ENCODE results near the gene EQTN.

The EQTN gene

DNA sequence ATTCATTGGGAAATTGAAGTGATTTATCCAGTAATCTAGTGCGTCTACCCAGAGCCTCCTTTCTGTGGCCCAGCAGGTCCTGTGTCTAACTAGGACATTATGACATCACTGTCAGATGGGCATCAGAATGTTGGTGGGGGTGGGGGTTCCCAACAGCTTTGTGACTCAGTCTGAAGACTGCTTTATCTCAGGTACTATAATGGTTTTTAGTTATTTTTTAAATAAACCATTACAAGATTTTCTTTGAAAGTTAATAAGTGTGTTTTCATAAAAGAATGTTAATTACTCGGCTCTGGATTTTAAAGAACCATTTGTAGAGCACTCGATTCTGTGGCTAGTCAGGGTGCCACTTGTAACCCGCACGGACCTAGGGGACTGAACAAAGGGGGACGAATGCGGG lies at the start of gene EQTN:
TSS of gene EQTN (minus strand) at position 101 of the 400 bp plus-strand sequence. CDS start at position 6, 95 bp downstream.
- DNase-seq = no peak

DNA sequence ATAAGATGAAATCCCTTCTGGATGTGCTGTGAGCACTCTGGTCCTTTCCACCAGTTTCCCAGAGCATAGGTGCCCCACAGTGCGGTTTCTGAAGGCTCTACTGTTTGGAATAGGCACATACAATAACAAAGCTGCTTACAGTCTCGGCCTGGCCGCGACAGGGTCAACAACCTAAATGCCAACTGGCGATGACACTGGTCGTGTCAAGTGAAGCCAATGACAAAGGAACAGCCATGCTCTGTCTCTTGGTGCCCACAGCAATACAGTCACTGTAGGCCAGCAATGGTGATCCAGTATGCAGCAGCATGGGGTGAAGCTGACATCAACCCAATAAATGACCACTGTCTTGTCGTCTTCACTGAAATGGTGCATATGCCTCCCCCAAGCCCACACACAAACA lies 47.8 kb upstream of the EQTN start:
- DNase-seq = no peak

DNA sequence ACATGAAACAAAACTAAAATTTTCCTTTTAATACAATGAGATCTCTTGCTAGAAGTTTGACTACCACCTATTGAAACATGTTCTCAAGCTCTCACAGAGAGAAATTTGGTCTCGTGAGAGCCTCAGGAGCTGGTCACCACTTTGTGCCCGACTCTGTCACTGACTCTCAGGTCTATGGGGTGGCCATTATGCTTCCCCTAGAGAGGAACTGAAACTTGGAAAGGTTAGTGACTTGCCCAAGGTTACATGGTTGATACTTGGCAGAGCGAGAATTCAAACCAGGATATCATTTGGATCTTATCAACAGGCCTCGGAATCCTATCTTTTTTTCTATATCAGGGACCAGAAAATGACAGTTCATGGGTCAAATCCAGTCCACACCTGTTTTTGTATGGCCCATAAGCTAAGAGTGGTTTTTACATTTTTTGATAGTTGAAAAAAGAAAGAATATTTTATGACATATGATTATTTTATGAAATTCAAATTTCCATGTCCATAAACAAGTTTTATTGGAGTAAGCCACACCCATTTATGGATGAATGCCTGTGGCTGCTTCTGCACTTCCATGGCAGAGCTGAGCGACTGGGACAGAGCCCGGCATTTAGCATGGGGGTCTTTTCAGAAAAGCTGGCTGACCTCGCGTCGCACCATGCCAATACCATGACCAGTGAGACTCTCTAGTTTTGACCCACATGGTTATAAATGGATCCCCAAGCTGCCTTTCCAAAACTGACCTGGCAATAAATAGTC lies 44.8 kb upstream of the EQTN start:
- DNase-seq = no peak

DNA sequence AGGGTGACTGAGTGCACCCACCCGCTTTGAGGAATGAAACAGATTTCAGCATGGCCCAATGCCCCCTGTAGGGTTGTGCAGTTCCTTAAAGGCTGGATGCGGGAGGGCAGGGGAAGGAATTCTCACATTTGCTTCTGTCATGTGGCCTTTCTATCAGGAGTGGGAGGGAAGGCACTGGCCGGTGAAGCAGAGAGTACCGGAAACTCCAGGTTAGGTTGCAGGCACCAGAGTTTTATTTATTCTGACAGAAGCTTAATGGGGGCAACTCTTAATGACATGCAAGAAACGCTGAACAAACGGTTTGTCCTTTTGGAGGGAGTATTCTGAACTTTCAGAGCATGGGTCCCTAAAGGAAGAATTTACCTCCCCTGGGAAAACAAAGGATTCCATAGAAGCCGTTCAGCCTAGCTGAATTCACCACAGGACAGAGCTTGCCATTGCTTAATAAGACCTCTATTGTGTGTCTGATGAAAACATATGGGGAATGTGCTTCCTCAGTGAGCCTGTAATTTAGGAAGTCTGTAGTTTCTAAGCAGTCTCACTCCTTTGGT lies 44.1 kb upstream of the EQTN start:
- no peak for DNase-seq

DNA sequence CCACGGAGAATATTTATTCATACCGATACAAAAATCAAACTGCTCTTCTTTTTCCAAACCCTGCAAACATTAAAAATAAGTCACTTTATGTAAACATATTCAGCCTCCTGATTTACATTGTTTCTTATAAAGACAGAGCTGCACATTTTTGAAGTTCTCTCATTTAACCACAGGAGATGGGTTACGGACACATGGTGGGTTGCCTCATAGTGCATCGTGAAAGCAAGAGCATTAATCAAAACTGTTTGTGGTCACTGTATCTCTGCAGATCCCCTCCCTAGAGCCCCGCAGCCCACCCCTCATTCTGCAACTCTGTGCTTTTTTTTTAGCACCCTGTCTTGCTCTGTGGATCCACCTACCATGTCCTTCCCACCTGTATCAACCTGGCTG lies 43.3 kb upstream of the EQTN start:
- DNase-seq = no peak

DNA sequence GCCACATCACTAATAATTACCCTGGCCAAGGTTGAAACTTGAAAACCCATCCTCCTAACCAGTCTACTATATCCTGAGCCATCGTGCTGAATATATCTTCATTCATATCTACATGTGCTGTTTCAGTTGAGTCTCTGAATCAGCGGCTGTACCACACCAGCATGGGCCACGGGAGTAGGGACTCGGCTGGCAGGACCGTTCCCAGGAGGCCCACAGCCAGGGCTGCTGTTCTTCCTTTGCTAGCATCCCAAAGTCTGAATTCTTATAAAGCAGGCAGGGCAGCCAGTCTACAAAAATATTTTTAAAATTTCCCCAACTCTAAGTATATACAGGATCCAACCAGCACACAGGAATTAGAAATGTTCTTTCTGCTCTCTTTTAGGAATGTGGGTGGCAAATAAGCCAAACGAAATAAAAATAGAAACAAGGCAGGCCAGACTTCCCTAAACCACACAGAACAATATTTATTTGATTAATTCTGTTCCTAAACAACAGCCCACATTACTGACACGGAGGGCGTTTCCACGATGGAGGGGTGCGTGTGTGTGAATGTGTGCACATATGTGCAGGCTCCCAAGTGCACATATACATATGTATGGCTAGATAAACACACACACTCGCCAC lies 42.8 kb upstream of the EQTN start:
- no peak for DNase-seq

DNA sequence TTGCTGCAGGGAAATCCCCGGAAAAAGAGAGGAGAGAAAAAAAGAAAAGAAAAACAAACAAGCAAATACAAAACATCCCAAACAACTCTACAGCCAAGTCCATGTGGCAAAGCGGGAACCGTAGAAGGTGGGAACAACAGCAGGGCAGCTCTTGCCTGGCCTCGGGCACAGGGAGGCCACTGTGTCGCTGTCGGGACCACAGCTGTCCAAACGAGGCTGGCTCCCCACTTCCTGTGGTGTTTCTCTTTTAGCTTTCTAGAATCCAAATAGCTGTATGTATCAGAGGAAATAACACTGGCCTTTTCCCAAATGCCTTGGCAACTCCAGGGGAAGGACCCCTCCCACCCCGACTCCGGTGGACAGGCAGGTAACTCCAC lies 41.6 kb upstream of the EQTN start:
- DNase-seq = no peak

DNA sequence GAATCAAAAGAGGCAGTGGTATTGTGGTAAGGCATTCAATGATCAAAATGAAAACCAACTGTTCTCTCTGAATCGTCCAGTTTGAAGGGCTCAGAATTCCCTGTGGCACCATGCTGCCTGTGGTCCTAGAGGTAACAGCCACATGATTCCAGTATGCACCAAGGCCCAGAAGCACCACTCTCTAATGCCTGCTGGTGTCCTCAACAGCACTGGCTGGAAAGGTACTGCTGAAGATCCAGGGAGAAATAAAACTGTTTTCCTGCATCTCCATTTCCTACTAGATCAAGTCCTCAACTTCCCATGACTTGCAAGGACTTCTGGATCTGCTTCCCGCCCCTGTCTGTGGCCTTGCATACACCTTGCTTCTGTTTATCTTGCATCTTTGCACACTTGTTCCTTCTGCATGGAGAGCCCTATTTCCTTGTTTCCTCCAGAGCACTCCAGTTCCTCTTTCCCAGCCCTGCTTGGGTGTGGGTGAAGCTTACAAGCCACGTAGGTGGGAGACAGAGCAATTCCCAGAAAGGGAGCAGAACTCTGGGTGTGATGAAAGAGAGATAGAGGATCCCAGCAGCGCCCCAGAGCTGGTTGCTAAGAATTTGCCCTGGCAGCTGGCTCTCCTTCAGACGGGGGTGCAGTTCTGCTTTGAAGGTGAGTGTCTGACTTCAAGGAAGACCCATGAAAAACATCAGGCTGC lies 41.0 kb upstream of the EQTN start:
- no peak for DNase-seq

DNA sequence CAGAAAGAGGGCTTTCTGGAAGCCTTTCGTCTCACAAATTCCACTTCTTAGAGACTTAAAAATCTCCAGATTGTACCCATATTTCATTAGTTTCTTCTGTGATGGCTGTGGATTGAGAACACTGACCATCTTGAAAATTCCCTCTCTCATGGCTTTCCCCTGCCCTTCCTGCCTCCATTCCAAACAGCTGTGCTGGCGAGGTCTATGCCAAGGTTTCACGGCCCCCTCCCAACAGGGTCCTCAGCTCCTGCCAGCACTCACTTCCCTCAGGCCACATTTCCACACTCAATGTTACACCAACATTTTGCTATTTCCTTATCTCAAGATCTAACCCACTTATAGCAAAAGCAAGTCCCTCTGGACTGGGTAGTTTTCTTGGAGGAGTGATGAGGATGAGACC lies 40.3 kb upstream of the EQTN start:
- DNase-seq = no peak

DNA sequence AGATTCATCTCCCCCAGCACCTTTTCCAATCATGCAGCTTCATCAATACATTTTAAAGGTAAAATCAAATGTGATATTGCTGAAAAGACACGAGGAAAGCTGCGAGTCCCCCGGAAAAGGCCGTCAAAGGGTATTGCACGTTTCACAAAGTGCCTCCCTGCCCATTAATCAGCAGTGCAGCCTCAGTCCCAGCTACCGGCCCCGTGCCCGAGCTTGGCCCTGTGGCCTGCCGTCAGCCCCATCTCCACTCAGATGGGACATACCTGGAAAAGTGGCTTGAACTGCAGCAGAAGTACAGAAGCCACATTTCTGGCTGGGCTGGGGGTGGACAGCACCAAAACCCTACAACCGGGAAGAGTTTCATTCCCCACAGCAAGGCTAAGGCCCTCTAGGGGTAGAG lies 39.9 kb upstream of the EQTN start:
- no peak for DNase-seq

DNA sequence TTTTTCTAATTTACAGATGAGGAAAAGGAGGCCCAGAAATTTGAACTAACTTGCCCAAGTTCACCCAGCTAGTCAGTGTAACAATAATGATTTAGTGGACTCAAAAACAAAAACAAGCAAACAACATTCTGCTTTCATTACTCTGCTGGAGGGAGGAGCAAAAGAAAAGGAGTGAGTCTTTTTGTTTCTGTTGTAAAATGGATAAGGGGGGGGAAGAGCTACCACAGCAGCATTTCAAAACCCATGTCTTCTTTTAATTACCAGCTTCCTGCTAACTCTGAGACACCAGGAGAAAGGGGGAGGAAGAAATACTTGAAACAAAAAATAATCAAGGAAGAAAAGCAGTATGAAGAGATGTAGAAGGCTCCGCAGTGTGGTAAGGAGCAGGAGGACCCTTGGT lies 39.2 kb upstream of the EQTN start:
- no peak for DNase-seq

DNA sequence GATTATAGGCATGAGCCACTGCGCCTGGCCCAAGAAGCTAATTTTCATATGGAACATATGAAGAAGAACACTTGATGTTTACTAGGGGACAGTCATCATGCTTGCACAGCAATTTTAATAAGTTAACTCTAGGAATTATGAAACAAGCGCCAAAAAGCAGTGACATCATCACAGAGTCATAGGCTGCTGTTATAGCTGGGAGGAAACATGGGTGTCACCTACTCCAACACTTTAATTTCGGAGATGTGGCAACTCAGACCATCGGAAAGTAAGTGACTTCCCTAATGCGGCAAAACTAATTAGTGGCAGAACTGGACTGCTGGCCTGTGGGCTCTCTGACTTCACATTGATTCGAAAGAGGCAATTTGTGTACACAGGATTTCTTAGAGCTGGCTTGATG lies 38.1 kb upstream of the EQTN start:
- no peak for DNase-seq

DNA sequence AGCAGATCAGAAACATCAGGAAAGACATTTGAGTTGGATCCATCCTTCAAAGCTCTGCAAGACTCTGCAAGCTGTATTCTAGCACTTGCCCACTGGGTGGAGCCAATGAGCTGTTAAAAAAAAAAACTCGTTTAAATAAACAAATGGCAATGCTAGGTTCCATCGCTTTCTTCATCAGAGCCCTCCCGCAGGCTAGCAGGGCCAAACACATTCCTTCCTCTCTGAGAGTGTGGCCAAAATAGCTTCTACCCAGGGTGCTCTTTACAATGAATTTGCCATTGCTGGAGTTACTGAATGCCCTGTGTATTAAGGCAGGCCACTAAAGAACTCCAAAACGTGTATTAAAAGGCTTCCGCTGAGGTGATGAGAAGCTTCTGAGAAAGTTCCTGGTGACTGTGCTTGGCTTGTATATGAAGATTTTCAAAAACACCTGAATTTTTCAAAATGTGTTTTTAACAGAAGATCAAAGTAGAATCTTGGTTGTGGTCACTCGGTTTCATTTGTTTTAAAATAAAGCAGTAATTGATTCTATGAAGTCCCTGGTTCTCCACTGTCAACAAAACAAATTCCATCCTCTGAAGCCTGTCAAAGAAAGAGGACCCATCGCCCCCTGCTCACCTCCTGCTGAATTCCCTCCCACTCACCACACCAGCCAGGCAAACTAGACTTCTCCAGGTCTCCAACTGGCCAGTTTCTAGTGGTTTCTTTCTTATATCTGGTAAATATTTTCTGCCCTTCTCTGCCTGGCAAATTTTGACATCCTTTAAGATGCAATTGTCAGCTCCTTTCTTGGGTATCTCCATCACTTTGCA lies 36.5 kb upstream of the EQTN start:
- peak; percentile 41 to 46 for DNase-seq

DNA sequence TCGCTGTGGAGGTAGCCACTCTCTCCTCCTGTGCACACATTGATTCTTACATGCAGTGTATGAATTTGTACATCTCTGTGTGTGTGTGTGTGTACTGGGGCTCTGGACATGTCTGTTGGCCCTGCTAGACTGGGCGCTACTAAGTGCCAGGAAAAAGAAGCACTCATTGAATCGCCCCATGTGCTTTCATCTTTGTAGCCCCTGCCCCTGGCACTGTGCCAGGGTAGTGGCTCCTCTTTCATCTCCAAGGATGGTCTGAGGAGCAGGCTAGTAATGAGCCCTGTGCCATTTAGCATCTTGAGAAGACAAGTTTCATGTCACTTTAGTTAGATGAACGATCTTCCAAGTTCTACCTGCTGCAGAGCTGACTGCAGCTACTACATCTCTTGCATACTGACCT lies 34.4 kb upstream of the EQTN start:
- DNase-seq = no peak

DNA sequence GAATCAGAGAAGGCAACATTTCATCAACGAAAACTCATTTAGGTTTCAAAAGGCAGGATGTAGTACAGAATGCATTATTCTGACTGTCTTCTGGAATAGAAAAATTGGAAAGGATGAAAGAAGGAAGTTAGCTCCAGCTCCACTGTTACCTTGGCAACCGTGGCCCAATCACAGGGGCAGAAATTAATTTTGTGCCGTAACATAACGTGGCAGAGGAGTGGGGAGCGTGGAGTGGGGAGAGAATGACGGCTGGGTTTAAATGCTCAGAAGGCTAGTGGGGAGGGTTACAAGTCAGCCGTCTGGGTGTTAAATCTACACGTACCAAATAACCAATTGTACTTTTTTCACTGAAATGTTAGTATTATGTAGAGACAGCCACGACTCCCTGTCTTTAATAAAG lies 32.3 kb upstream of the EQTN start:
- DNase-seq = no peak

DNA sequence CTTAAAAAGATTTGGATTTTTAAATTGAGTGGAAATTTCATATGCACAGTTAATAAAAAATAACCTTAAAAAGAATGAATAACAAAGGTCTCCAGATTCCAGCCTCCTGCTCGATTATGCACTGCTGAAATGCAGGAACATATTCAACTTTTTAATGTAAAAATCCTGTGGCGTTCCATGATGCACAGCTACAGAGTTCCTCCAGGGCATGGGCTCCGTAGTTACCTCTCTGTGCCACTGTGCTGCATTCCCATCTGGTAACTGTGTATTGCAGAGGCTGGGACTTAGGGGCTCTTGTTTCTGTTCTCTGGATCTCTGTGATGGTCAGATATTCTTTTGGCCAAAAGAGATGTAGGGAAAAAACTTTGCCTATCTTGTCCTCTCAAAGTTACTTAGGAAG lies 31.5 kb upstream of the EQTN start:
- DNase-seq = no peak

DNA sequence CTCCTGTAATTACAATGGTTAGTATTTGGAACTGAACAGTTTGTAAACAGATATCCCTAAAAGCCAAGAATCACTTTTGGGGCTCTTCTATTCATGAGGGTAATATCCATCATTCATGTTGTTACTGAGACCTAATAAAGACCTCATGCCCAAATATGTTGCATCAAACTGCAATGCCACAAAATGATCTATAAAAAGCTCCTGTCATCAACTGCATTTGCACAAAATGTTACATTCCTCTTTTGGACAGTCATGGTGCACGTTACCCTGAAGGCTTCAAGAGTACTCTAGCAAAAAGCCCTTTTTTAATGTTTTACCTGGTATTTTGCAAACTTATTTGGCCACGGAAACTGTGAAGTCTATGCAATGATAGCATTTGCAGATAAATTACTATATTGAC lies 14.2 kb upstream of the EQTN start:
- no peak for DNase-seq

DNA sequence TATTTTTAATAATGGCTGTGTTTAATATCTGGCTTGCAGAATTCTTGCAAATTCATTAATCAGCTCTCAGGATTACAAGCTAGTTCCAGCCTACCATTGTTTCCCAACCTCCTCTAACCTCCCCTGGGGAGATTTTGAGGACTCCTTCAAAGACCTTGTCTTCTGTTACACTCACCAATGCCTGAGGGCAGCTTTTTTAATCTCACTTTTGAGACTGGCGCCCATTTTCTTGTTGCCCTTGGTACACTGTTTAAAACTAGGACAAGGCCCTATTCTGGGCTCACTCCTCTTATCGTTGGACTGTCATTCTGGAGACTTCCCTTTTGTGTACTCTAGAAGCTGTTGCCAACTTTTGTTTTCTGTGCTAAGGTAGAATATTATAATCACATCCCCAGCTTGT lies 13.6 kb upstream of the EQTN start:
- DNase-seq = no peak

DNA sequence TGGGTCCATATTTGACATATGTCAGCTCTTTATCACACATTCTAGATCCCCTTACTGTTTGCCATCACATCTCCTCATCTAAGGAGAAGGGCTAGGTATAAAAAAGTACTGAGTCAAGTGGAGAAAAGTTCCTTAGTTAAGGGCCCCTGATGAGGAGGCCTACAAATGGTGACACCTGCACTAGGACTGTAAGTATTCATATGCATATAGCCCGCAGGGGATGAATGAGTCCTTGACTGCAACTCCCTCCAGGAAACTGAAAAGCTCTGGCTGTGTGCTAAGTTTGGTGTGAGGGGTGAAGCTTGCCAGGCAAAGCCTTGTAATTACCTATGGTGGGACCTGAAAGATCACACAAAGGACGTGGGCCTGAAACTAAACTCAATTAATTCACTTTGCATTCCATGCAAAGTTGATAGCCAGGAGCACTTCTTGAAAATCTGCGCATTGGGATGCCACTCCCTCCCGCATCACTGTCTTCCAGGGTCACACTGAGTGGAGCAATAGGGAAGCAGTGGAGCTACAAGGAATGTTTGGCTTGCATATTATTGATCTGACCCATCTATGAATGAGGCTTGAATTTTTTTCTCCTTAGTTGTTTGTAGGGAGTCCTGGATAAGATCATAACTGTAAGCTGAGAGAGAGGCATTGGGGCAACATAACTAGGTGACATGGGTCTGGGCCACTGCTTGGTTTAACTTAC lies 11.9 kb upstream of the EQTN start:
- no peak for DNase-seq

DNA sequence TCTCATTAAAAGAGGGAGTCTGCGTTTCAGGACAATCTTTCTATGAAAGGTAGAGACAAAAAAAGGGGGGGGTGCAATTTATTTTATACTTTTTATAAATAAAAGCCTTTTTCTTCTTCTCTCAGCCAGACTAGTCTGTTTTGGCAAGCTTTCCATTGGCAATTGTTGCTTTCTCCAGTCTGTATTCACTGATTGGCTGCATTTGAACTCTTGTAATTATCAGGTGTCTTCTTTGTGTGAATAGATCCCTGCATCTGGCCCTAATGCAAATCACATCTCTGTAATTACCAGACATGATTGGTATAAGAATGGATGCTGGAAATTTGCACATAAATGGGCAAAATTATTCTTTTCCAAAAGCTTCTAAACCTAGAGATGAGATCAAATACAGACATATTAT lies 7.6 kb upstream of the EQTN start:
- no peak for DNase-seq

DNA sequence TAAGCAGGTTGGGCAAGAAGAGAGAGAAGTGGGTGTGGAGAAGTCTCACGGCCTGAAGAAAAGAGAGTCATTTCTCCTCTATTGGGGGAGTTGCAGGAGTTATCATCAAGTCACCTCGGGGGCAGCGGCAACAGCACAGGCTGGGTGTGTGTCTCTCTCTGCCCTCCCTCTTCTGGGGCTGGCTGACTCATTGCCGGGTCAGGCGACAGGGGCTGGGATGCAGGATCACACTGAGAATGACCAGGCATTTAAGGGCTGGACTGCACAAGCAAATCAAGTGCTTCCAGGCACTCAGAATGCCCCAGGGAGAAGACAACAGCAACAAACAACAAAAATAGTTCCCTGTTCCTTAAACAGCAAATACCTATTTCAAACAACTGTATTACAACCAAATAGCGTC lies 6.3 kb upstream of the EQTN start:
- no peak for DNase-seq

DNA sequence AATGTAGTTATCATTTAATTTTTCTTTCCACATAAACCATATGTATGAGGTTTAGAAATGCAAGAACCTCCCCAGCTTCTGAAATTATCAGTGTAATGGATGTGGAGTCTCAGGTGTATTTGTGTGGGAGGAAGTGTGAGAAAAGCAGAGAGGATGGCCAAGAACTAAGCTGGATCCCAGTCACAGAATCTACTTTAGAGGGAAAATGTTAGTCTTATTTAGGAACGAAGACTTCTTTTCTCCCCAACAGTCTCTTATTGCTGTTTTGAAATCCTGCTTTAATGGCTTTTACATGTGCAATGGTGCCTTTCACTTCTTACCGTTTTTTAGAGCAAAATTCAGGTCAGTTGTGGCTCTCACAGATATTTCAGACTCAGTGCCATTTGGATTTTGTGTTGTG lies 3.0 kb downstream of the EQTN start:
- DNase-seq = no peak
